Hepatocyte (in vitro differentiated cells): ENCODE data around the gene INHBC. TPM values are rescaled to one million over a fixed set of nuclear protein-coding genes. Genes with fewer than 3 reads are reported as not detected.

Experiments used
- DNase-seq: peaks from one replicate; pipeline ENCODE4 v3.0.0-alpha.2; 2016; ENCODE audit warnings: low spot score
- H2AFZ ChIP-seq: fragments of 200-600 bp; sonication (generic); 2 replicates; pipeline ENCODE4 v1.6.0; 2016; ENCODE audit warnings: antibody characterized with exemption, mild to moderate bottlenecking
- H3K27ac ChIP-seq: fragments of 200-600 bp; sonication (generic); 2 replicates; pipeline ENCODE4 v1.5.1; 2016; ENCODE audit warnings: mild to moderate bottlenecking
- H3K27me3 ChIP-seq: fragments of 200-600 bp; sonication (generic); 2 replicates; pipeline ENCODE4 v1.6.1; 2016
- H3K36me3 ChIP-seq: fragments of 200-600 bp; sonication (generic); replicated peaks from 2 replicates; pipeline ENCODE4 v1.5.1; 2016; ENCODE audit warnings: low read depth; ENCODE audit not compliant: insufficient read depth
- H3K4me1 ChIP-seq: fragments of 200-600 bp; sonication (generic); 2 replicates; pipeline ENCODE4 v1.5.1; 2016; ENCODE audit warnings: mild to moderate bottlenecking, moderate library complexity; ENCODE audit not compliant: insufficient read depth
- H3K4me2 ChIP-seq: fragments of 200-600 bp; sonication (generic); 2 replicates; pipeline ENCODE4 v1.6.0; 2016
- H3K4me3 ChIP-seq: fragments of 200-600 bp; sonication (generic); 2 replicates; pipeline ENCODE4 v1.5.1; 2016; ENCODE audit warnings: mild to moderate bottlenecking
- H3K79me2 ChIP-seq: fragments of 200-600 bp; sonication (generic); 2 replicates; pipeline ENCODE4 v1.6.0; 2017; ENCODE audit warnings: mild to moderate bottlenecking
- H3K9me2 ChIP-seq: fragments of 200-600 bp; sonication (generic); replicated peaks from 2 replicates; pipeline ENCODE4 v1.6.0; 2017; ENCODE audit warnings: mild to moderate bottlenecking; ENCODE audit not compliant: insufficient read depth
- H3K9me3 ChIP-seq: fragments of 200-600 bp; sonication (generic); 2 replicates; pipeline ENCODE4 v1.5.1; 2016; ENCODE audit warnings: low read depth, mild to moderate bottlenecking
- H4K20me1 ChIP-seq: fragments of 200-600 bp; sonication (generic); 2 replicates; pipeline ENCODE4 v1.6.0; 2016; ENCODE audit warnings: mild to moderate bottlenecking; ENCODE audit not compliant: insufficient read depth, poor library complexity, severe bottlenecking
- CTCF ChIP-seq: fragments of 200-600 bp; sonication (generic); IDR thresholded peaks from 2 replicates; pipeline ENCODE4 v1.5.1; 2016; ENCODE audit warnings: antibody characterized with exemption, mild to moderate bottlenecking; ENCODE audit not compliant: poor library complexity
- EZH2 ChIP-seq: fragments of 200-600 bp; sonication (generic); IDR thresholded peaks from 2 replicates; pipeline ENCODE4 v1.6.1; 2016; ENCODE audit warnings: antibody characterized with exemption, mild to moderate bottlenecking, borderline replicate concordance
- EZH2phosphoT487 ChIP-seq: fragments of 200-600 bp; sonication (generic); IDR thresholded peaks from one replicate; pipeline ENCODE4 v1.6.1; 2018; ENCODE audit warnings: antibody characterized with exemption, mild to moderate bottlenecking, low read depth, moderate library complexity; ENCODE audit not compliant: unreplicated experiment, severe bottlenecking
- WGBS: methylation state at CpG from one replicate; pipeline ENCODE4 v1.1.6; 2016; ENCODE audit warnings: low lambda C conversion rate; ENCODE audit errors: missing lambda C conversion rate; 5-methylcytosine and 5-hydroxymethylcytosine counted together
- polyA plus RNA-seq: library from polyadenylated mRNA; unstranded; fragments of >200 nt; fragmentation: Nextera tagmentation; extraction: Ambion mirVana; gene quantifications from 2 replicates; pipeline ENCODE4 v1.2.1, GENCODE V29; 2016
- total RNA-seq: library from RNA; depleted of rRNA; stranded (reverse); fragments of >200 nt; gene quantifications from 2 replicates; pipeline ENCODE4 v1.2.3, GENCODE V29; 2014

Gene INHBC
- total and polyA plus RNA-seq, 2 experiments from 2014 or later, result 1.8 to 3.4 TPM

GRCh38 chr12:57459055-57459749 lies 24.6 kb downstream of the INHBC start:
- Histone ChIP-seq H3K36me3 (no peaks in the 10 kb centered on the region), H2AFZ (peak overlapping the region; percentile 56), H3K9me3 (no peaks in the 10 kb centered on the region), H3K9me2 (no peaks in the 10 kb centered on the region), H3K4me1 (peaks cover 25% of the 10 kb centered on the region), H3K79me2 (no peaks in the 10 kb centered on the region), H4K20me1 (no peaks in the 10 kb centered on the region), H3K4me3 (peak overlapping the region; percentile 41), H3K27ac (peak overlapping the region; percentile 90), H3K27me3 (no peaks in the 10 kb centered on the region), H3K4me2 (peak overlapping the region; percentile 86)
- 2% methylated on average over 24 of the region's 24 CpGs for WGBS
- peak; percentile 97 for DNase-seq
- TF ChIP-seq EZH2phosphoT487 (no peak), CTCF (peak; percentile 98)

- H3K27ac ChIP-seq, result peak within 1 kb of the TSS; percentile 90
- peak within 1 kb of the TSS; percentile 41 for H3K4me3 ChIP-seq
- peaks cover 18% of the 10 kb centered on the region for H3K4me1 ChIP-seq
- H3K9me2 ChIP-seq, result no peaks in the 10 kb centered on the region
- H4K20me1 ChIP-seq, result no peaks in the 10 kb centered on the region
- H3K36me3 ChIP-seq, result no peaks in the 10 kb centered on the region
- H2AFZ ChIP-seq, result peak within 1 kb of the TSS; percentile 56
- DNase-seq, result peak; percentile 73
- H3K79me2 ChIP-seq, result no peaks in the 10 kb centered on the region
- H3K9me3 ChIP-seq, result no peaks in the 10 kb centered on the region
- WGBS, result 6% methylated on average over 6 of the region's 36 CpGs
- TF ChIP-seq EZH2 (no peak), EZH2phosphoT487 (no peak), CTCF (no peak)
- H3K4me2 ChIP-seq, result peak within 1 kb of the TSS; percentile 86
- H3K27me3 ChIP-seq, result no peaks in the 10 kb centered on the region
These were observed 25.3 kb downstream of the INHBC start, which contains the start of gene GLI1 for GRCh38 chr12:57459750-57460467. Gene GLI1, plus strand, starts transcription at chr12:57459785. Its CDS starts 3,907 bp downstream, at chr12:57463692.

- 1% methylated on average over 5 of the region's 6 CpGs for WGBS
- H3K36me3 ChIP-seq, result no peaks in the 10 kb centered on the region
- no peak overlapping the region for H2AFZ ChIP-seq
- peak overlapping the region; percentile 86 for H3K4me2 ChIP-seq
- no peaks in the 10 kb centered on the region for H3K9me2 ChIP-seq
- no peaks in the 10 kb centered on the region for H4K20me1 ChIP-seq
- no peak for DNase-seq
- H3K4me3 ChIP-seq, result peak overlapping the region; percentile 41
- H3K4me1 ChIP-seq, result peaks cover 13% of the 10 kb centered on the region
- no peaks in the 10 kb centered on the region for H3K27me3 ChIP-seq
- H3K9me3 ChIP-seq, result no peaks in the 10 kb centered on the region
- H3K27ac ChIP-seq, result peak overlapping the region; percentile 90
- H3K79me2 ChIP-seq, result no peaks in the 10 kb centered on the region
- TF ChIP-seq CTCF, result no peak
- TF ChIP-seq EZH2, result no peak
- TF ChIP-seq EZH2phosphoT487, result no peak
These were observed 25.8 kb downstream of the INHBC start for GRCh38 chr12:57460468-57460784.
